ENCODE measurements around the gene CLNK.
A peak's percentile ranks its signal among the peaks of the same experiment; 100 is the strongest.
"Not testable (repeated sequence)": the region's sequence is repeated elsewhere in the genome, so short reads cannot be mapped to it uniquely, and the experiment has no call there.

Gene CLNK

DNA sequence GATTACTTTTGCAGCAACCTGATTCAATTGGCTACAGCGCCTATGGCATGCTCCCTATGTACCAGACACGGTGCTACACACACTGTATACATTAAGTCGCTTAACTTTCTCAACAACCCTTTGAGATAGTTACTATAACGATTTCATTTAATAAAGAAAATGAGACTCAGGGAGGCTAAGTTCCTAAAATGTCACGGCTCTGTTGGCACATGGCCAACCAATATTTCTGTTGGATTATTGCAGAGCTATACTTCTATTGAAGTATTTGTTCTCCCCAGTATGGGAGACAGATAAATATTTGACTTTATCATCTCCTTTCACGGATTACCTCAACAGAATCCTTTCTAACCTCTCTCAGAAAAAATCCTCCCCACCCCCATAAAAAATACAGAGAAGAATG, 25.3 kb downstream of the CLNK start:
- DNase-seq = no peak

DNA sequence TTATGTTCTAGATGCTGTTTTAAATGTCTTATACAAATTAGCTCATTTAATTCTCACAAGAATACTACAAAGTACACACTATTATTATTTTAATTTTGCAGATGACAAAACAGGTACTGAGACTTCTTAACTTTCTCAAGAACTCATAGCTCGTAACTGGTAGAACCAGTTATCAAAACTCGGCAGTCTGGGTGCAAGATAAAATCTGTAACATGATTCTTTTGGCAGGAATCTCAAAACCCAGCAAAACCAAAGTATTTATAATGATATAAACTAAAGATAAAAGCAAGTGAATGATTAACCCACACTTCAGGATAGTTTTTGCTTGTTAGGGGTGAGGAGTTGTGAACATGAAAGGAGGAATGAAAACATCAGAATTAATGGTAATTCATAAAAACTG, 27.6 kb downstream of the CLNK start:
- no peak for DNase-seq

DNA sequence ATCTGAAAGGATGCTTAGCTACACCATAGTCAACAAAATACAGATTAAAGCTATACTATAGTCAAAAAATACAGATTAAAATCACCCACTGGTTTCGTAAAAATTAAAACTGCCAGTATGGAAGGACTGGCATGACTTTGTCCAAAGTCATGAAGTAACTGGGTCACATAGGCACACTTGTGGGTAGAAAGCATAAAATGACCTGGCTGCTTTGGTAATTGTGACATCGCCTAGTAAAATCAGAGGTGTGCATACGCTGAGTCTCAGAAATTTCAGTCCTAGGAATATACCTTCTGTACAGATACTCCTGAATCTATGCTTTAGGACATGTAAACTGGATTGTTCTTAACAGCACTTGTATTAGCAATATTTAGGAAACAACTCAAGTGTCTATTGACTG, 28.1 kb downstream of the CLNK start:
- no peak for DNase-seq

DNA sequence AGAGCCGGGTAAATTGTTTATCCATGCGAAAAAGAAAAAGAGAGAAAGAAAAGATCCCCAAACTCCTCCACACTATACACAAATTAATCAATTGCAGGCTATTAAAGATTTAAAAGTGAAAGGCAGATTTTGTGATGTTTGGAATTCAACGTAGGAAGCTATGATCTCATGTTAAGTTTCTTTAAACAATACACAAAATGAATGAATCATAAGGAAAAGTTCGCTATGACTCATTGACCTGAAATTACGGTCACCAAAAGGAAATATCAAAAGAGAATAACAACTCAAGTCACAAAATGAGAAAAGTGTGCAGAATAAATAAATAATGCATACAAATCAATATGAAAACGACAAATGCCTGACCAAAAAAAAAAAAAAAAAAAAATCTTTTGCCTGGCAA, 28.6 kb downstream of the CLNK start:
- peak; percentile 64 for DNase-seq

DNA sequence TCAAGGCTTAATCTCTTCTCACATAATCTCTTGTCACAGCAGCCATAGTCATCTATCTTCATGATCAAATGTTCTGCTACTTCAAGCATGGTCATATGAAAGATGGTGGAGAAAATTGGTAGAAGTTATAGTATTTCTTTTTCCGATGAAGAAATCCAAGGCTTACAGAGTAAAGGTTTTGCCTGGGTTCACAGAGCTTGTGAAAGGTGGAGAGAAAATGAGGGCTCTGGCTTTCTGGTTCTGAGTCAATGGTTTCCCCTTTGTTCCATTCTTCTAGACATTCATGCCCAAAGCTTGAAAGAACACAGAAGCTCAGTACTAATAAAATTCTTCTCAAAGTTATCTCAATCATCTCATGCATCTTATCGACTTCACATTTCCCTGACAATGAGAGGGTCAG, 36.1 kb downstream of the CLNK start:
- no peak for DNase-seq

DNA sequence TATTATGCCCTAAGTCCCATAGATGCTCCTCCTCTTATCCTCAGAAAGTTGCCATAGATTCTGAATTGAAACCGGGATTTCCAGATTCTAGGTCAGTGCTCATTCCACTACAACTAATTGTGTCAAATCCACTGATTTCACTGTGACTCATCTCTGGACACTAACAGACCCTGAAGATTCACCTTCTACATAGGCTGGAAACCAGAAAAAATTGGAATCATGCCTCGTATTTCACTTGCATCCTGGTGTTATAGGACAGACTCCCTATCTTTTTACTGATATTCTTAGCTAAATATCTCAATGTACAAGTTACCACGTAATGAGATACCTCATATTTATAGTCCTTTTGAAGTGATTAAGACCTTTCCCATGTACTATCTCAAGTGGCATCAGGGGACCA, 36.7 kb downstream of the CLNK start:
- DNase-seq = peak; percentile 15

DNA sequence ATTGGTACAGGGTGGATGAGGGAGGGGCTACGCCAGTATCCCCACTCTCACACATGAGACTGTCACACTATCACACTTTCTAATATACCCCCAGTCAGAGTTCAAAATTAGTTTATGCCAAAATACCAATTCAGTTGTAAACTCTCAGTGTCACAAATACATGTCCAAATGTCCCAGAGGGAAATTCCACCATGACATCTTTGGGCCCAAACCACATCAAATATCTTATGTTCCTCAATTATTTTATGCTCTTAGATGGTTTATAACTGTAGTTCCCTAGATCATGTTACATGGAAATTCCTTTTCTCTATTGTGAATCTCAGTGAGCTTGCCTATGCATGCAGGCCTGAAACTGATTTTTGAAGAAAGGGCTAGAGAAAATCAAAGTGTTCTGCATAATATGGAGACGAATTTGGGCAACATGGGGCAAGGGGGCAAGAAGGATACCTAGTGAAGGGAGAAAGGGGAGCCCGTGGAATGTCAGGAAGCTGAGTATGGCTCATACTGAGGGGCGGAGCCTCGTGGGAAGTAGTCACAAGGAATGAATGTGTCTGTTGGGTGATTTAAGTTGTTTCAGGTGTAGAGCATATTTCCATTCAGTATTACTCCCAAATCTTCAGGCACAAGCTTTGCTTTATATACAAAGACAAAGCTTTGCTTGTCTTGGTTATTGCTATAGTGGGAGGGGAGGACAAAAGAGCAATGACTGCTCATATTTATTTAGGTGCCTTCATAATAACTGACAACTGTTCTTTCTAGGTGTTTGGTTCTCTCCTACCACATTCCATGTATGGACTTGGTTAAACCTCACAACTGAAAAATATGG, 40.8 kb downstream of the CLNK start:
- peak; percentile 25 for DNase-seq

DNA sequence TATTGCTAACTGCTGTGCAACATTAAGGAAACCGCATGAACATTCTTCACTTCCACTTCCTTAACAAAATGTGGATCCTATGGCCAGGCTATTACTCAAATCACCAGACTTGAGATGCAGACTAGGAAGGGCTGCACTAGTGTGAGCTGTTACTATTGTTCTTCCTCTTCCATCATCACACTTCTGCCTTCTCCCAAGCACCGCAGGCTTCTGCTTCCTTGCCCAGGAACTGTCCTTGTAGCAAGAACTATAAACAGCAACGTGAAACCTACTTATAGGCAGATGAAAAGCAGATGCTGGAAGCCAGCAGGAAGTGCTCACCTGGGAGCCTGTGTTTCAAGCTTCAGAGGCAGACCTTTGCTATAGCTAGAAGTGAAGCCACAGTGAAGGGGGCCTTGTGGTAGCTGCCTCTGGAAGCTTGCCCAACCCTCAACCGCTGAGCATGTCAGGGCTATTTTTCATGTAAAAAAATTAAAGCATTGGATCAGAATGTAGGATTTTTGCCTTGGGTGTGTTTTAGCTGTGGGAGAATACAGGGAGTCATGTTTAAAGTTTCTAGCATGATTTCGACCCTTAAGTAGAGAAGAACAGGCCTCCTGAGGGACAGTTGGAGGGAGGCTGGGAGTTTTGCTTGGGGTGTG, 43.9 kb downstream of the CLNK start:
- peak; percentile 74 for DNase-seq

DNA sequence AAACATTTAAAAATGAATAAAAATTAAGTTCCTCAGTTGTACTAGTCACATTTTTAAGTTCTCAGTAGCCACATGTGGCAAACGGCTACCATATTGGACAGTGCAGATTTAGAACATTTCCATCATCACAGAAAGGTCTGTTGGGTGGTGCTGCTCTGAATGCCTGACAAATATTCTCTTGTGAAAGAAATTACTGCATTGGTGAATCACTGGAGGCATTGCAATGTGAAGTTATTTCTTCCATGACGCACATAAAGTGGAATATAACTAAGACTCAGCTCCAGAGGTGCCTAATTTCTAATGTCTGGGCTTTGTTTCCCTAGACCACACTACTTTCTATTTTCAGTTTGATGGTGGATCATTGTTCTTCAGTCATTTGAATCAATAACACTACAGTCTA, 44.9 kb downstream of the CLNK start:
- DNase-seq = peak; percentile 57

DNA sequence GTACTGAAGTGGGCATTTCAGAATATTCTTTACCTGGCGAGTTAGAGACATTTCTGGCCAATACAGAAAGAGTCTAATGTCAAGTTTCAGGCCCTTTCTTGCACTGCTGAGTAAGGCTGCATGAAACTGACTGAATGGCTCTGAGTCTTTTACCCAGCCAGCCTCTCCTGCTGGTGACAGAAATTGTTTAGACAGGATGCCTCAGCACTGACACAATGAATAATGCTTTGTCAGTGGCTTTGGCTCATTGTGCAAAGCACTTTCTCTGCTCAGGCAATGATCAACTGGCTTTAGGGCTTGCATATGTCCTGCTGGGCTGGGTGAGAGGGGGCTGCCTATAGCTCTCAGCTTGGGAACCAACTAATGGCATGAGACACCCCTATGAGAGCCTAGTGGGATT, 45.5 kb downstream of the CLNK start:
- DNase-seq = no peak

DNA sequence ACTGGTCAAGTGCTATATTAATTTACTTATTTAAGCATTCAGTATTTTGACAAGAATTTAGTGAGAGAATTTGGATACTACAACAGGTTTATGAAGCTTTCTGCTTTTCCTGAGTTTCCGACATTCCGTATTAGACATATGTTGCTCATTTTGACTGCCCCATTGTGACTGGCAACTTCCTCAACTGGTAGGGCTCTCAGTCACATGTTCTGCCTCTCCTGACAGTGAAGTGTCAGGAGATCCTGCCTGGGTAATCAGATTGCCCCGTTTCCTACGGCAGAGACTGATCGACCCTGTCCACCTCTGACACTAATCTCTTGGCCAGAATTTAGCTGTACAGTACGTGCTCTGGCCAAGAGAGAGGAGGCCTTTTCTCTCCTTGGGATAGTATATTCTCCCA, 49.5 kb downstream of the CLNK start:
- no peak for DNase-seq

DNA sequence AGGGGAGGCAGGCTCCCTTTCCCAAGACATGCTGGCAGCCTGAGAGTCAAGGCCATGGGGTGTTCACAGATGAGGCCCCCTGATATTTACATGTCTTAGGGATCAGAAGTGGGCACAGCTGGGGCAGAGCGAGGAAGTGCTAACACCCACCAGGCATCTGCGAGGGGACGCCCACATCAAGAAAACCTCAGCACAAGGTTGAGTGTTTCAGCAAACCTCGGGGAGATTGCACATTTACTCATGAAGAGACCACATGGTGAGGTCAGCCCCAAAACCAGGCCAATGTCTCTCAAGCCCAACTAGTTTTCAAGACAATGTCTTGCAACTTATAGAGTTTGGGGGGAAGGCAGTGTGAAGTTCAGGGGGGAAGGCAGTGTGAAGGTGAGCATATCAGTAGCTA, 55.2 kb downstream of the CLNK start:
- DNase-seq = no peak

DNA sequence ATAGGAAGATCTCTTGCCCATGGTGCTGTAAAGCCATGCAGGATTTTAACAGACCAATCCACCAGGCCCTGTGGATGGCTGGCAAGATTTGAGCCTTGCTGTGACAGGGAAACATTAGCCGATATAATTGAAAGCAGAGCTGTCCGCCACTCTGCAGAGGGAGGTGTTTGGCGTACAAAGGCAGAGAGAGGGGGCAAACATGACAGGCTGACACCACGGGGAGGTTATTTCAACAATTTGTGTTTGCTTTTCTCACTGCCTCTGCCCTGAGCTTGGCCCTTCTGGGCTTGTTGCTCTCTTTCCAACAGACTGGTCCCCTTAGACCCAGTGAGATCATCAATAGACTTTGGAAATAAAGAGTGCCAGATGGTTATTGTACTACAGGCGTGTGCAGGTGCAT, 59.4 kb downstream of the CLNK start:
- no peak for DNase-seq

DNA sequence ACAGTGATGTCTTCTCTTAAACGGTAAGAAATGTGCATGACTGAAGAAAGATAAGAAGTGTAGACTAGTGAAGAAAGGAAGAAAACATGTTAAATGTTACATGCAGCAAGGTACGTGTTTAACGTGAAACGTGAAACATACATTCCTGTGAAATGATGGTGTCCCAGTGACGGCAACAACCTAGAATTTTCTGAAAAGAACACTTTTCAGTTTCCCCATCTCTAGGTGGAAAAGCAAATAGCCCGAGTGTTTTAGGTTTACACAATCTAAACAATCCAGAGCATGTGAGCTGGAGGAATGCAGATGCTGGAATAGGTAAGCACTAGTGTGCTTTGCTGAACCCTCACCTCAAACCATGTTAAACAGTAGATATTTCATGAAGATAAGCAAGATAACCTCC, 60.7 kb downstream of the CLNK start:
- no peak for DNase-seq

DNA sequence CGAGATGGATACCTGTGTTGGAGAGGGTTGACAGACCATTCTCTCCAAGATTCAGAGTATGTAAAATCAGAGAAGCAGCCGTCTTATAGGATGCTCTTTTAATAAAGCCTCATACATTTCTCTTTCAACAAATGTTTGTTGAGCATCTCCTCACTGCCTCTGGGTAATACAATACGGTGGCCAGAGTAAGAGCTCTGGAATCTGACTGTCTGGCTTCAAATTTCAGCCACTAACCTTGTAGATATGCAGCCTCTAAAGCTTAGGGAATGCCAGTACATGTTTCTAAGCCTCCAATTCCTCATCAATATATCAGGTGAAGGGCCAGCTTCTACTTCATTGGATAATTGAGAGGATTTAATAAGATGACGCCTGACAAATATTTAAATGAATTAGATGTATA, 61.3 kb downstream of the CLNK start:
- peak; percentile 61 for DNase-seq

DNA sequence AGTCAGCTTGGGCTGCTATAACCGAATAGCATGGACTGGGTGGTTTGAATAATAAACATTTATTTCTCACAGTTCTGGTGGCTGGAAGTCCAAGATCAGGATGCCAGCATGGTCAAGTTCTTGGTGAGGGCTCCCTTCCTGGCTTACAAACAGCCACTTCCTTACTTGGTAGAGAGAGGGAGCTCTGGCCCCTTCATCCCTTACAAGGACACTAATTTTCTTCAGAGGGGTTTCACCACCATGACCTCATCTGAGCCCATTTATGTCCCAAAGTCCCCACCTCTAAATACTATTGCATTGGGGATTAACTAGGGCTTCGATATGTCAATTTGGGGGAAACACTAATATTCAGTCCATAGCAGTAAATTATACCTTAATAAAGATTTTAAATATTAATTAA, 61.8 kb downstream of the CLNK start:
- DNase-seq = no peak

DNA sequence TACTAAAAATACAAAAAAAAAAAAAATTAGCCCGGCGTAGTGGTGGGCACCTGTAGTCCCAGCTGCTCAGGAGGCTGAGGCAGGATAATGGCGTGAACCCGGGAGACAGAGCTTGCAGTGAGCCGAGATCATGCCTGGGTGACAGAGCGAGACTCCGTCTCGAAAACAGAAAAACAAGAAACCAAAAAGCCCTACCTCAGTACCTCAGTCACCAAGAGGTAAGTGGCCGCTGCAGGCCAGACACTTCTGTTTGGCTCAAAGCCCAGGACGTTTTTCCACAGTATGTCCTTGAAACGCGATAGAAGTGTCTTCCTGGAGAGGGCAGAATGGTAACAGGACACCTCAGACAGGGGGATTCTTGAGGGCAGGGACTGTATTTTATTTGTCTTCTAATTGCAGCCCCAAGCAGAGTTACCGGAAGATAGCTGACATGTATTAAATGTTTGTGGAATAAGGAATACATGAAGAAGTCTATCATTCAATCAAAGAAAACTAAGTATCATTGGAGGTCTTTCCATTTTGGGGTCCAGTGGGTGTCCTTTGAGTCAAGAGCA, 63.6 kb downstream of the CLNK start:
- no peak for DNase-seq

DNA sequence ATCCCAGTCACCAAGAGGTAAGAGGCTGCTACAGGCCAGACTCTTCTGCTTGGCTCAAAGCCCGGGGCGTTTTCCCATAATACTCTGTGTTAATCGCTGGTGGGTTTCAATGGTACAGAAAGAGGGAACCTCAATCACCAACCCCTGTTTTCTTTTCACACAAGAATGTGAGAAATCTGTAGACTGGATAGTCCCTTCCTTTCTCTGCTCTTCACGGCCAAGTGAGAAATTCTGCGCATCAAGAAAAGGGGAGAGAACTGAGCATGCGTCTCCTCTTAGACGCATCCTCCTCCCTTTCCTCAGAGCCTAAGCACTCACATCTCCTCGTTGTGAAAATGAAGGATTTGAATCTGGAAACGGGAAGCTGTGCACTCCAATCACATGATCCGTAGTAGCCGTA, 64.7 kb downstream of the CLNK start:
- no peak for DNase-seq

DNA sequence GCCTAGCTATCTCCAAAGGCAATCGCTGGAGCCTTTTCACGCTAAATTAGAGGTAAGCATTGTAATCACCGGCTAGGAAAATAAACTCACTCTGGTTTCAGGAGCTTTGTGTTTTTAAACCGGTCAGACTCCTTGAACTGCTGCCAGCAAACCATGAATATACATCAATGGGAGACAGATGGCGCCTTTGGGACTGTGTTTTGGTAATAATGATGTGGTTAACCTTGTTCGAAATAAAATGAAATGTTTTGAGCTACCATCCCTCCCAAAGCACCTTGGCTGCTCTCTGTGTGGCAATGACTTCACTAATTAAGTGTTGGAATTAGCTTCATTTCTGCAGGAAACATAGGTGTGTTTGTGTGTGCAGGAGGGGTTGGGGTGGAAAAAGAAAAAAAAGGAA, 65.3 kb downstream of the CLNK start:
- peak; percentile 73 for DNase-seq

DNA sequence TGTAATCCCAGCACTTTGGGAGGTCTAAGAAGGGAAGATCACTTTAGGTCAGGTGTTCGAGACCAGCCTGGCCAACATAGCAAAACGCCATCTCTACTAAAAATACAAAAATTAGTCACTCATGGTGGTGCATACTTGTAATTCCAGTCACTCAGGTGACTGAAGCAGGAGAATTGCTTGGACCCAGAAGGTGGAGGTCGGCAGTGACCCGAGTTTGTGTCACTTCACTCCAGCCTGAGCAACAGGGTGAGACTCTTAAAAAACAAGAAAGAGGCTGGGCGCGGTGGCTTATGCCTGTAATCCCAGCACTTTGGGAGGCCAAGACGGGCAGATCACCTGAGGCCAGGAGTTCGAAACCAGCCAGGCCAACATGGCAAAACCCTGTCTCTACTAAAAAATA, 69.6 kb downstream of the CLNK start:
- not testable (repeated sequence) for DNase-seq

DNA sequence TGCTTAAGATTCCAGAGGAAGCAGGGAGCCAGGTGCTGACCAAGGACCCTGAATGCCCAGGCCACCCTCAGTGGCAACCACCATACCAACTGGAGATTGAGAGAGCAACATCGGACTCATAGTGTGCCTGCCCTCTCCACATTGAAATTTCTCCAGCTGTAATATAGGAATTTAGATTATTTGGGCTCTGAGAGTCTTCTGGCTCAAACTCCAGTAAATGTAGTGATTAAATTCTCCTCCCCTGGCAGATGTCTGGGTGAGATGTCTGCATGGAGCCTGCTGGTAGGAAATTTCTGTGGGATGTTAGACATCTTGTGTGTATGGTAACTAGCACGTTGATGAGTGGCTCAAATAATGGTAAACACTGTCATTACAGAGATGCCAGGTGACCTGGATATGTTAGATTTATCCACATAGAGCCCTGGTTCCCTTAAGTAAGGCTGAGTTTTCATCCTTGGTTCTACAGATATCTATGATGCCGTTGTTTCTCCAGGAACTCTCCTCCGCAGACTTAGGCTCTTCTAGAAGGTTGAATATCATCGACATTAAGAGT, 70.6 kb downstream of the CLNK start:
- no peak for DNase-seq

DNA sequence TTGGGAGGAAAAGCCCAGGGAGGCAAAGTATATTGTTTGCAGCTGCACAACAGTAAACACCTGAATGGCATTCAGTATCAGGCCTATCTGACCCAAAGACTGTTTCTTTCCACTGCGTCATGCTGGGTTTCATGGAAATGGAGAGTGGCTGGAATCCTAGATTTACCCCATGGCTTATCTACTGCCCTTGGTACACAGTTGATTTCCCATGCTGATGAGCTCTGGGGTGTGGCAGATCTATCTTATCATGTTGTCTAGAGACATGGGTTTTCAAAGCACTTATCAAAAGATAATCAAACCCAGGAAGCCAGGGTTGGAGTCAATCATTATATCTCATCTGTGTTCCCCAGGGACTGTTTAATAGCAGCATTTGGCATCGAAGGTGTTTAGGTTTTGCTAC, 72.1 kb downstream of the CLNK start:
- DNase-seq = no peak

DNA sequence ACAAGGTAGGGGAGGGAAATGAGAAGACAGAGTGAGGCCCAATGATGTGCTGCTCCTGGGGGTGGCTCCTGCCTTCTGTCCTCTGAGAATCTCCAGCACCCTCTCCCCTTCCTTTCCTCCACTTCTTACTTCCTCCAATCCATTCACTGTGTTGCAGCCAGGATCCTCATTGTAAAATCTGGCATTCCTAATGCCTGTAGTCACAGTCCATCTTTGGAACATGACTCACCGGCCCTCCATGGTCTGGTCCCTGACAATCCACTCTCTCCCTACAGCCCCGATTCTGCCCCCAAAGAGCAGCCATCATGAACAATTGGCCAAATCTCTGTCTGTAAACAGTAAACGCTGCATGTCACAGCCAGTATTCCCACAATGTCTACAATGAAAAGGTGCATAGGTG, 72.9 kb downstream of the CLNK start:
- peak; percentile 95 for DNase-seq

Data from fibroblast of skin of abdomen (primary cell).